MCF 10A (cell line): ENCODE results near the gene FCHSD2. TPM values are rescaled to one million over a fixed set of nuclear protein-coding genes. Genes with fewer than 3 reads are reported as not detected.
"Not testable (repeated sequence)": the region's sequence is repeated elsewhere in the genome, so short reads cannot be mapped to it uniquely, and the experiment has no call there.

Experiments
- BruUV-seq: library from RNA; stranded (reverse); fragments of 400-500 nt; replicated peaks from 2 replicates; lab custom pipeline; 2021; lab: Mats Ljungman, UMichigan
- CTCF ChIA-PET: fragments of 300-600 bp; sonication (Branson Sonifier 250); formaldehyde crosslinking; extraction: SDS; loops from one replicate; lab custom pipeline; 2021; ENCODE audit warnings: antibody characterized with exemption, inconsistent platforms; lab: Yijun Ruan, JAX
- POLR2A ChIA-PET: fragments of 300-600, 350-650 bp; sonication (Branson Sonifier 250); formaldehyde crosslinking; extraction: SDS; loops from one replicate; lab custom pipeline; 2020; ENCODE audit warnings: antibody characterized with exemption, inconsistent platforms; lab: Yijun Ruan, JAX
- DNase-seq: peaks from one replicate; pipeline ENCODE4 v3.0.0-alpha.2; 2018; ENCODE audit not compliant: unreplicated experiment
- H3K27ac Mint-ChIP-seq: one replicate; pipeline ENCODE4 v1.8.0; 2022; ENCODE audit warnings: mild to moderate bottlenecking, low read depth, mixed read lengths; ENCODE audit not compliant: unreplicated experiment
- H3K27me3 Mint-ChIP-seq: one replicate; pipeline ENCODE4 v1.8.0; 2022; ENCODE audit warnings: mixed read lengths; ENCODE audit not compliant: insufficient read depth, unreplicated experiment
- H3K36me3 Mint-ChIP-seq: one replicate; pipeline ENCODE4 v1.8.0; 2022; ENCODE audit warnings: mild to moderate bottlenecking, moderate library complexity, mixed read lengths; ENCODE audit not compliant: insufficient read depth, unreplicated experiment
- H3K4me1 Mint-ChIP-seq: one replicate; pipeline ENCODE4 v1.8.0; 2022; ENCODE audit warnings: mixed read lengths; ENCODE audit not compliant: insufficient read depth, unreplicated experiment
- H3K4me3 Mint-ChIP-seq: one replicate; pipeline ENCODE4 v1.8.0; 2022; ENCODE audit warnings: mild to moderate bottlenecking, moderate library complexity, mixed read lengths; ENCODE audit not compliant: unreplicated experiment
- H3K9me3 Mint-ChIP-seq: one replicate; pipeline ENCODE4 v1.8.0; 2022; ENCODE audit warnings: mixed read lengths; ENCODE audit not compliant: unreplicated experiment
- CTCF ChIP-seq: fragments of 200-600 bp; IDR thresholded peaks from one replicate; pipeline ENCODE4 v1.8.0; 2022; ENCODE audit warnings: antibody characterized with exemption, mild to moderate bottlenecking; ENCODE audit not compliant: unreplicated experiment
- intact Hi-C: fragments of 100-400 bp; cut with micrococcal nuclease; formaldehyde crosslinking; loops from 2 replicates; pipeline ENCODE4 v1.14.1; 2022
- total RNA-seq: library from RNA; stranded (reverse); gene quantifications from 2 replicates; pipeline ENCODE4 v1.2.3, GENCODE V29; 2022

Gene FCHSD2
- total RNA-seq, 1 experiment from 2014 or later: 12.8 TPM

- ChIA-PET CTCF (interaction anchor here (0.6 to 1.6 kb wide), 6 partner anchors 13 to 405 kb away, joined by 3 to 5 read pairs (median 3); no protein-coding TSS in a partner anchor), POLR2A (interaction anchor here (0.6 to 0.7 kb wide), 3 partner anchors 15 to 642 kb away, joined by 3 to 4 read pairs (median 3); no protein-coding TSS in a partner anchor)
- H3K9me3 Mint-ChIP-seq: no peaks in the 10 kb centered on the region
- intact Hi-C loops: no loop called here
- no peak overlapping the region for H3K4me3 Mint-ChIP-seq
- no TSS peak for BruUV-seq
- H3K36me3 Mint-ChIP-seq: peaks cover 8% of the 10 kb centered on the region
- no peak for DNase-seq
- no peak for TF ChIP-seq CTCF
- peaks cover 9% of the 10 kb centered on the region for H3K4me1 Mint-ChIP-seq
- H3K27ac Mint-ChIP-seq: no peak overlapping the region
- H3K27me3 Mint-ChIP-seq: no peaks in the 10 kb centered on the region
Measured at GRCh38 chr11:72860010-72860409, 282.1 kb downstream of the FCHSD2 start.

DNA sequence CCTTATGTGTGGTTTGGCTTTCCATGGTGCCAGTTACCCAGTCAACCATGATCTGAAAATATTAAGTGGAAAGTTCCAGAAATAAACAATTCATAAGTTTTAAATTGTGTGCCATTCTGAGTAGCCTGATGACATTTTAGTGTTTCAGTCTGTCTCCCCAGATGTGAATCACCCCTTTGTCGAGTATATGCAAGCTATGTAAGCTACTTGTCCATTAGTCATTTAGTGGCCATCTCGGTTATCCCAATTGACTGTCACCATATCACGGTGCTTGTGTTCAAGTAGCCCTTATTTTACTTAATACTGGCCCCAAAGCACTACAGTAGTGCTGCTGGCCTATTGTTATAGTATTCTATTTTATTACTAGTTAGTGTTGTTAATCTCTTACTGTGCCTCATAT, 283.0 kb downstream of the FCHSD2 start:
- H3K9me3 Mint-ChIP-seq: no peaks in the 10 kb centered on the region
- BruUV-seq: no TSS peak
- no peak overlapping the region for H3K27ac Mint-ChIP-seq
- peaks cover 6% of the 10 kb centered on the region for H3K4me1 Mint-ChIP-seq
- H3K36me3 Mint-ChIP-seq: peaks cover 11% of the 10 kb centered on the region
- POLR2A ChIA-PET: no interaction called here
- no peak for DNase-seq
- CTCF ChIA-PET: interaction anchor here (0.7 to 1.6 kb wide), 2 partner anchors 14 to 319 kb away, joined by 3 to 5 read pairs; no protein-coding TSS in a partner anchor
- no peak overlapping the region for H3K4me3 Mint-ChIP-seq
- H3K27me3 Mint-ChIP-seq: no peaks in the 10 kb centered on the region
- no peak for TF ChIP-seq CTCF
- intact Hi-C loops: no loop called here

- CTCF ChIA-PET: interaction anchor here (0.6 to 1.2 kb wide), 3 partner anchors 9 to 387 kb away, joined by 3 to 5 read pairs (median 4); no protein-coding TSS in a partner anchor
- DNase-seq, BruUV-seq, H3K27ac Mint-ChIP-seq, H3K4me3 Mint-ChIP-seq, H3K9me3 Mint-ChIP-seq, H3K4me1 Mint-ChIP-seq, H3K27me3 Mint-ChIP-seq, intact Hi-C loops: not testable (repeated sequence)
- peaks cover 11% of the 10 kb centered on the region for H3K36me3 Mint-ChIP-seq
- POLR2A ChIA-PET: interaction anchor here (1.2 kb wide), 1 partner anchor 8 kb away, joined by 3 read pairs; no protein-coding TSS in a partner anchor
Measured at GRCh38 chr11:72858267-72858666, 283.9 kb downstream of the FCHSD2 start.

- H3K9me3 Mint-ChIP-seq: no peaks in the 10 kb centered on the region
- BruUV-seq: no TSS peak
- POLR2A ChIA-PET: no interaction called here
- intact Hi-C loops: no loop called here
- no peak for DNase-seq
- H3K4me1 Mint-ChIP-seq: peaks cover 6% of the 10 kb centered on the region
- no peaks in the 10 kb centered on the region for H3K27me3 Mint-ChIP-seq
- CTCF ChIA-PET: interaction anchor here (0.5 to 0.7 kb wide), 2 partner anchors 399 to 411 kb away, joined by 3 to 6 read pairs; no protein-coding TSS in a partner anchor
- TF ChIP-seq CTCF: no peak
- H3K27ac Mint-ChIP-seq: no peak overlapping the region
- peaks cover 11% of the 10 kb centered on the region for H3K36me3 Mint-ChIP-seq
- no peak overlapping the region for H3K4me3 Mint-ChIP-seq
Measured at GRCh38 chr11:72856551-72857345, 285.4 kb downstream of the FCHSD2 start.
